ENCODE data around the gene PDGFA. TPM values are rescaled to one million over a fixed set of nuclear protein-coding genes. Genes with fewer than 3 reads are reported as not detected.

The PDGFA gene
- total RNA-seq, 1 experiment from 2014 or later = 23.6 TPM

GRCh38 chr7:463817-464453, 55.7 kb downstream of the PDGFA start:
- BruUV-seq (replicated peaks) = no TSS peak
- Histone ChIP-seq H3K4me3 (no peak overlapping the region), H4K20me1 (ENCODE audit: insufficient read depth) (no peaks in the 10 kb centered on the region), H3K9me2 (ENCODE audit: insufficient read depth) (no peaks in the 10 kb centered on the region), H3K36me3 (ENCODE audit: low read depth) (no peaks in the 10 kb centered on the region), H2AFZ (no peak overlapping the region), H3K9me3 (ENCODE audit: insufficient read depth, low read depth) (no peaks in the 10 kb centered on the region), H3K27ac (no peak overlapping the region), H3K27me3 (ENCODE audit: insufficient read depth, low read depth) (peaks cover 51% of the 10 kb centered on the region), H3K79me2 (ENCODE audit: low read depth) (no peaks in the 10 kb centered on the region), H3K4me1 (replicated peaks; ENCODE audit: insufficient read depth) (no peaks in the 10 kb centered on the region), H3F3A (ENCODE audit: insufficient read depth, low read depth) (0 out of 2 replicates have a peak, but pooled peaks cover 3% of the 10 kb centered on the region), H3K4me2 (no peak overlapping the region)
- intact Hi-C loops (cut with micrococcal nuclease; ENCODE audit: unreplicated experiment) = no loop called here
- ChIA-PET POLR2A (ENCODE audit: unreplicated experiment) (interaction anchor here (0.7 kb wide), 1 partner anchor 284 kb away, joined by 3 read pairs; no protein-coding TSS in a partner anchor), CTCF (no interaction called here)
- TF ChIP-seq CTCF (conservative IDR thresholded peaks at IDR 0.05) (no peak), EZH2 (IDR thresholded peaks at IDR 0.05; ENCODE audit: low read depth) (no peak)
- DNase-seq = no peak

GRCh38 chr7:463362-463781, 56.3 kb downstream of the PDGFA start:
- CTCF ChIA-PET = no interaction called here
- no peak for DNase-seq
- H3K27ac ChIP-seq = no peak overlapping the region
- BruUV-seq (replicated peaks) = no TSS peak
- H3K79me2 ChIP-seq (ENCODE audit: low read depth) = no peaks in the 10 kb centered on the region
- H3K4me3 ChIP-seq = no peak overlapping the region
- TF ChIP-seq CTCF (conservative IDR thresholded peaks at IDR 0.05) (no peak), EZH2 (IDR thresholded peaks at IDR 0.05; ENCODE audit: low read depth) (no peak)
- no peaks in the 10 kb centered on the region for H3K9me3 ChIP-seq (ENCODE audit: insufficient read depth, low read depth)
- no peaks in the 10 kb centered on the region for H3K36me3 ChIP-seq (ENCODE audit: low read depth)
- H3F3A ChIP-seq (ENCODE audit: insufficient read depth, low read depth) = no peaks in the 10 kb centered on the region
- intact Hi-C loops (cut with micrococcal nuclease; ENCODE audit: unreplicated experiment) = no loop called here
- H3K4me2 ChIP-seq = no peak overlapping the region
- H2AFZ ChIP-seq = no peak overlapping the region
- no peaks in the 10 kb centered on the region for H3K4me1 ChIP-seq (replicated peaks; ENCODE audit: insufficient read depth)
- peaks cover 51% of the 10 kb centered on the region for H3K27me3 ChIP-seq (ENCODE audit: insufficient read depth, low read depth)
- H4K20me1 ChIP-seq (ENCODE audit: insufficient read depth) = no peaks in the 10 kb centered on the region
- POLR2A ChIA-PET (ENCODE audit: unreplicated experiment) = no interaction called here
- H3K9me2 ChIP-seq (ENCODE audit: insufficient read depth) = no peaks in the 10 kb centered on the region

- H3K9me3 ChIP-seq (ENCODE audit: insufficient read depth, low read depth) = no peaks in the 10 kb centered on the region
- CTCF ChIA-PET = no interaction called here
Measured at GRCh38 chr7:462173-463103, 57.2 kb downstream of the PDGFA start.

More at GRCh38 chr7:462173-463103, 57.2 kb downstream of the PDGFA start:
- Histone ChIP-seq H3K27ac (no peak overlapping the region), H3K4me3 (no peak overlapping the region), H3K36me3 (ENCODE audit: low read depth) (no peaks in the 10 kb centered on the region), H2AFZ (no peak overlapping the region), H4K20me1 (ENCODE audit: insufficient read depth) (no peaks in the 10 kb centered on the region), H3F3A (ENCODE audit: insufficient read depth, low read depth) (no peaks in the 10 kb centered on the region), H3K27me3 (ENCODE audit: insufficient read depth, low read depth) (peaks cover 51% of the 10 kb centered on the region), H3K4me2 (no peak overlapping the region), H3K79me2 (ENCODE audit: low read depth) (no peaks in the 10 kb centered on the region), H3K9me2 (ENCODE audit: insufficient read depth) (no peaks in the 10 kb centered on the region), H3K4me1 (replicated peaks; ENCODE audit: insufficient read depth) (no peaks in the 10 kb centered on the region)
- intact Hi-C loops (cut with micrococcal nuclease; ENCODE audit: unreplicated experiment) = no loop called here
- DNase-seq = no peak
- BruUV-seq (replicated peaks) = no TSS peak
- POLR2A ChIA-PET (ENCODE audit: unreplicated experiment) = no interaction called here
- TF ChIP-seq CTCF (conservative IDR thresholded peaks at IDR 0.05) (no peak), EZH2 (IDR thresholded peaks at IDR 0.05; ENCODE audit: low read depth) (no peak)
